ENCODE results near the gene MDP1. TPM values are rescaled to one million over a fixed set of nuclear protein-coding genes. Genes with fewer than 3 reads are reported as not detected.

Gene MDP1
- total and polyA plus RNA-seq, 8 donors: 9.8 to 19.4 (median 12.4) TPM

GRCh38 chr14:24238527-24239037 lies 22.7 kb upstream of the MDP1 start:
- intact Hi-C loops (cut with DNase I): no loop called here
- H3K4me1 ChIP-seq: peaks cover 36 to 69% of the 10 kb centered on the region in 2 donors

GRCh38 chr14:24238123-24238522 lies 22.3 kb upstream of the MDP1 start:
- DNase-seq: no peak
- Histone ChIP-seq H3K9me3 (no peaks in the 10 kb centered on the region), H3K4me3 (no peak overlapping the region), H3K4me1 (peaks cover 36 to 70% of the 10 kb centered on the region in 2 donors), H3K27ac (no peak overlapping the region), H3K36me3 (peaks cover 0 to 63% of the 10 kb centered on the region in 2 donors), H3K27me3 (no peaks in the 10 kb centered on the region)
- TF ChIP-seq CTCF (IDR thresholded peaks at IDR 0.05): no peak
- intact Hi-C loops (cut with DNase I): no loop called here
- no peak for ATAC-seq

More at GRCh38 chr14:24238527-24239037, 22.7 kb upstream of the MDP1 start:
- DNase-seq (no peak), ATAC-seq (no peak)
- Histone ChIP-seq H3K36me3 (peaks cover 0 to 63% of the 10 kb centered on the region in 2 donors), H3K27ac (peak overlapping the region in 1 of 2 donors; percentile 53), H3K27me3 (no peaks in the 10 kb centered on the region), H3K9me3 (no peaks in the 10 kb centered on the region), H3K4me3 (no peak overlapping the region)
- no peak for TF ChIP-seq CTCF (IDR thresholded peaks at IDR 0.05)

- intact Hi-C loops (cut with DNase I): no loop called here
- DNase-seq: no peak
- Histone ChIP-seq H3K36me3 (peaks cover 0 to 63% of the 10 kb centered on the region in 2 donors), H3K4me1 (peaks cover 37 to 70% of the 10 kb centered on the region in 2 donors), H3K27me3 (no peaks in the 10 kb centered on the region), H3K9me3 (no peaks in the 10 kb centered on the region), H3K4me3 (no peak overlapping the region), H3K27ac (no peak overlapping the region)
- no peak for ATAC-seq
- no peak for TF ChIP-seq CTCF (IDR thresholded peaks at IDR 0.05)
Measured at GRCh38 chr14:24237463-24237955, 21.6 kb upstream of the MDP1 start.

GRCh38 chr14:24236689-24237462 lies 21.0 kb upstream of the MDP1 start:
- intact Hi-C loops (cut with DNase I): no loop called here
- no peaks in the 10 kb centered on the region for H3K27me3 ChIP-seq
- H3K4me3 ChIP-seq: no peak overlapping the region
- ATAC-seq: no peak
- TF ChIP-seq CTCF (IDR thresholded peaks at IDR 0.05): no peak
- peaks cover 0 to 63% of the 10 kb centered on the region in 2 donors for H3K36me3 ChIP-seq
- H3K4me1 ChIP-seq: peaks cover 37 to 70% of the 10 kb centered on the region in 2 donors
- no peak overlapping the region for H3K27ac ChIP-seq
- no peak for DNase-seq
- no peaks in the 10 kb centered on the region for H3K9me3 ChIP-seq
